Measurements from ENCODE around the gene ADA.

- TF ChIP-seq EZH2phosphoT487 (IDR thresholded peaks at IDR 0.05; ENCODE audit: low read length) (no peak), EZH2 (optimal IDR thresholded peaks at IDR 0.05; ENCODE audit: low read depth, low read length) (no peak)
These were observed 597 bp downstream of the ADA start for GRCh38 chr20:44650771-44651433.
